ENCODE measurements around the gene S100P. TPM values are rescaled to one million over a fixed set of nuclear protein-coding genes. Genes with fewer than 3 reads are reported as not detected.

The S100P gene
- total RNA-seq, 1 experiment from 2014 or later, result 480 TPM

- TF ChIP-seq EZH2 (IDR thresholded peaks at IDR 0.05; ENCODE audit: low read depth) (no peak), CTCF (conservative IDR thresholded peaks at IDR 0.05) (no peak)
- no peaks in the 10 kb centered on the region for H3K9me3 ChIP-seq (ENCODE audit: insufficient read depth, low read depth)
- H3K27me3 ChIP-seq (ENCODE audit: insufficient read depth, low read depth), result no peaks in the 10 kb centered on the region
- DNase-seq, result peak in 1 of 2 experiments; percentile 22
- POLR2A ChIA-PET (ENCODE audit: unreplicated experiment), result no interaction called here
- no peak overlapping the region for H3K4me3 ChIP-seq
- peaks cover 25% of the 10 kb centered on the region for H3K4me1 ChIP-seq (replicated peaks; ENCODE audit: insufficient read depth)
- intact Hi-C loops (cut with micrococcal nuclease; ENCODE audit: unreplicated experiment), result no loop called here
- CTCF ChIA-PET, result no interaction called here
- H3K79me2 ChIP-seq (ENCODE audit: low read depth), result 0 out of 2 replicates have a peak, but pooled peaks cover 3% of the 10 kb centered on the region
- no TSS peak for BruUV-seq (replicated peaks)
- H4K20me1 ChIP-seq (ENCODE audit: insufficient read depth), result no peaks in the 10 kb centered on the region
- no peaks in the 10 kb centered on the region for H3K36me3 ChIP-seq (ENCODE audit: low read depth)
- peak overlapping the region; percentile 100; the same call in 1 of the 2 replicates for H3K27ac ChIP-seq
- H3F3A ChIP-seq (ENCODE audit: insufficient read depth, low read depth), result peaks cover 5% of the 10 kb centered on the region; the same call in 1 of the 2 replicates
- H2AFZ ChIP-seq, result no peak overlapping the region
- H3K4me2 ChIP-seq, result no peak overlapping the region
- H3K9me2 ChIP-seq (ENCODE audit: insufficient read depth), result no peaks in the 10 kb centered on the region
These were observed 37.6 kb downstream of the S100P start for GRCh38 chr4:6731318-6731675.

- H3K27me3 ChIP-seq (ENCODE audit: insufficient read depth, low read depth), result no peaks in the 10 kb centered on the region
- no peaks in the 10 kb centered on the region for H3K9me2 ChIP-seq (ENCODE audit: insufficient read depth)
- no peak overlapping the region for H3K4me3 ChIP-seq
- no peak for DNase-seq
- no peak overlapping the region for H2AFZ ChIP-seq
- H3K27ac ChIP-seq, result peak overlapping the region; percentile 100
- TSS peak; percentile 89 for BruUV-seq (replicated peaks)
- H3K4me1 ChIP-seq (replicated peaks; ENCODE audit: insufficient read depth), result peaks cover 25% of the 10 kb centered on the region
- no peaks in the 10 kb centered on the region for H4K20me1 ChIP-seq (ENCODE audit: insufficient read depth)
- CTCF ChIA-PET, result no interaction called here
- no peaks in the 10 kb centered on the region for H3K9me3 ChIP-seq (ENCODE audit: insufficient read depth, low read depth)
- POLR2A ChIA-PET (ENCODE audit: unreplicated experiment), result interaction anchor here (1.6 kb wide), 1 partner anchor 39 kb away, joined by 11 read pairs; no protein-coding TSS in a partner anchor
- TF ChIP-seq EZH2 (IDR thresholded peaks at IDR 0.05; ENCODE audit: low read depth), result no peak
- no peak for TF ChIP-seq CTCF (conservative IDR thresholded peaks at IDR 0.05)
- 0 out of 2 replicates have a peak, but pooled peaks cover 3% of the 10 kb centered on the region for H3K79me2 ChIP-seq (ENCODE audit: low read depth)
- intact Hi-C loops (cut with micrococcal nuclease; ENCODE audit: unreplicated experiment), result loop anchor here (1.0 kb wide), 1 partner anchor 18 kb away; no protein-coding TSS in a partner anchor
- H3K36me3 ChIP-seq (ENCODE audit: low read depth), result no peaks in the 10 kb centered on the region
- 0 out of 2 replicates have a peak overlapping the region, but pooled peaks have one; percentile 78 for H3K4me2 ChIP-seq
- H3F3A ChIP-seq (ENCODE audit: insufficient read depth, low read depth), result peaks cover 5% of the 10 kb centered on the region; the same call in 1 of the 2 replicates
These were observed 38.1 kb downstream of the S100P start for GRCh38 chr4:6731780-6732179.

GRCh38 chr4:6732441-6733357 lies 39.0 kb downstream of the S100P start:
- no peaks in the 10 kb centered on the region for H3K36me3 ChIP-seq (ENCODE audit: low read depth)
- ChIA-PET POLR2A (ENCODE audit: unreplicated experiment) (interaction anchor here (0.6 to 1.6 kb wide), 7 partner anchors 14 to 1652 kb away, joined by 3 to 21 read pairs (median 5); no protein-coding TSS in a partner anchor), CTCF (no interaction called here)
- H3K27me3 ChIP-seq (ENCODE audit: insufficient read depth, low read depth), result no peaks in the 10 kb centered on the region
- no peak overlapping the region for H2AFZ ChIP-seq
- no peak for TF ChIP-seq CTCF (conservative IDR thresholded peaks at IDR 0.05)
- TF ChIP-seq EZH2 (IDR thresholded peaks at IDR 0.05; ENCODE audit: low read depth), result no peak
- peak overlapping the region; percentile 100 for H3K27ac ChIP-seq
- peaks cover 25% of the 10 kb centered on the region for H3K4me1 ChIP-seq (replicated peaks; ENCODE audit: insufficient read depth)
- peak overlapping the region; percentile 78 for H3K4me2 ChIP-seq
- H3K9me3 ChIP-seq (ENCODE audit: insufficient read depth, low read depth), result no peaks in the 10 kb centered on the region
- BruUV-seq (replicated peaks), result TSS peak; percentile 97
- peak; percentile 84 to 89 for DNase-seq
- intact Hi-C loops (cut with micrococcal nuclease; ENCODE audit: unreplicated experiment), result loop anchor here (1.0 kb wide), 1 partner anchor 17 kb away; no protein-coding TSS in a partner anchor
- peaks cover 5% of the 10 kb centered on the region; the same call in 1 of the 2 replicates for H3F3A ChIP-seq (ENCODE audit: insufficient read depth, low read depth)
- H3K9me2 ChIP-seq (ENCODE audit: insufficient read depth), result no peaks in the 10 kb centered on the region
- H3K4me3 ChIP-seq, result peak overlapping the region; percentile 44; the same call in 1 of the 2 replicates
- H4K20me1 ChIP-seq (ENCODE audit: insufficient read depth), result no peaks in the 10 kb centered on the region
- H3K79me2 ChIP-seq (ENCODE audit: low read depth), result 0 out of 2 replicates have a peak, but pooled peaks cover 3% of the 10 kb centered on the region

All from PC-9 (cell line).